NB4 (cell line): ENCODE data around the gene GP1BA.

ENCODE experiments used
- POLR2A ChIP-seq: IDR thresholded peaks from 2 replicates; pipeline ENCODE4 v1.6.1; 2011; ENCODE audit warnings: mild to moderate bottlenecking; ENCODE audit not compliant: insufficient read length; ENCODE audit errors: extremely low read depth
- TF ChIP-seq, protein P1 (sequence below): IDR thresholded peaks from one replicate; pipeline ENCODE4 v1.5.1; 2012; ENCODE audit warnings: low read depth, low read length
- TF ChIP-seq, protein P2 (sequence below): IDR thresholded peaks from 2 replicates; pipeline ENCODE4 v1.6.1; 2011; ENCODE audit warnings: low read depth, low read length

DNA sequence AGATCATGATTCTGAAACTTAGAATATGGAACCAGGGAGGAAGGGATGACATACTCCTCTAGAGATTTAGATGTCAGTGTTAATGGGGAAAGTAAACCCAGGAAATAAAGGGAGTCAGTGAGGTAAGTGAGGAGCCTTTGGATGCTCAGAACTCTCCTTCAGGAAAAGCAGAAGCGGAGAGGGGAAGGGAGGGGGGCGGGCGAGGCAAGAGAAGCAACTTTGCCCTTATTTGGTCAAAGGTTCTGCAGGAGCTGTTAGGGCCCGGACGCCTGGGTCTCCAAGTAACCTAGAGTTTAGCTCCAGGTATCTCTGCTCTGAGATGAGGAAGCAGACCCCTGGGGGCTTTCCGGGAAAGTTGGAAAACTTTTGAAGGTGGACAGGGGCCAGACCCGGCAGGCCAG lies 14.9 kb downstream of the GP1BA start:
- TF ChIP-seq, protein P1, sequence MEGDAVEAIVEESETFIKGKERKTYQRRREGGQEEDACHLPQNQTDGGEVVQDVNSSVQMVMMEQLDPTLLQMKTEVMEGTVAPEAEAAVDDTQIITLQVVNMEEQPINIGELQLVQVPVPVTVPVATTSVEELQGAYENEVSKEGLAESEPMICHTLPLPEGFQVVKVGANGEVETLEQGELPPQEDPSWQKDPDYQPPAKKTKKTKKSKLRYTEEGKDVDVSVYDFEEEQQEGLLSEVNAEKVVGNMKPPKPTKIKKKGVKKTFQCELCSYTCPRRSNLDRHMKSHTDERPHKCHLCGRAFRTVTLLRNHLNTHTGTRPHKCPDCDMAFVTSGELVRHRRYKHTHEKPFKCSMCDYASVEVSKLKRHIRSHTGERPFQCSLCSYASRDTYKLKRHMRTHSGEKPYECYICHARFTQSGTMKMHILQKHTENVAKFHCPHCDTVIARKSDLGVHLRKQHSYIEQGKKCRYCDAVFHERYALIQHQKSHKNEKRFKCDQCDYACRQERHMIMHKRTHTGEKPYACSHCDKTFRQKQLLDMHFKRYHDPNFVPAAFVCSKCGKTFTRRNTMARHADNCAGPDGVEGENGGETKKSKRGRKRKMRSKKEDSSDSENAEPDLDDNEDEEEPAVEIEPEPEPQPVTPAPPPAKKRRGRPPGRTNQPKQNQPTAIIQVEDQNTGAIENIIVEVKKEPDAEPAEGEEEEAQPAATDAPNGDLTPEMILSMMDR: no peak
- TF ChIP-seq POLR2A: no peak
- TF ChIP-seq, protein P2, sequence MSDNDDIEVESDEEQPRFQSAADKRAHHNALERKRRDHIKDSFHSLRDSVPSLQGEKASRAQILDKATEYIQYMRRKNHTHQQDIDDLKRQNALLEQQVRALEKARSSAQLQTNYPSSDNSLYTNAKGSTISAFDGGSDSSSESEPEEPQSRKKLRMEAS: no peak
